ENCODE data around the gene LCN15.

DNA sequence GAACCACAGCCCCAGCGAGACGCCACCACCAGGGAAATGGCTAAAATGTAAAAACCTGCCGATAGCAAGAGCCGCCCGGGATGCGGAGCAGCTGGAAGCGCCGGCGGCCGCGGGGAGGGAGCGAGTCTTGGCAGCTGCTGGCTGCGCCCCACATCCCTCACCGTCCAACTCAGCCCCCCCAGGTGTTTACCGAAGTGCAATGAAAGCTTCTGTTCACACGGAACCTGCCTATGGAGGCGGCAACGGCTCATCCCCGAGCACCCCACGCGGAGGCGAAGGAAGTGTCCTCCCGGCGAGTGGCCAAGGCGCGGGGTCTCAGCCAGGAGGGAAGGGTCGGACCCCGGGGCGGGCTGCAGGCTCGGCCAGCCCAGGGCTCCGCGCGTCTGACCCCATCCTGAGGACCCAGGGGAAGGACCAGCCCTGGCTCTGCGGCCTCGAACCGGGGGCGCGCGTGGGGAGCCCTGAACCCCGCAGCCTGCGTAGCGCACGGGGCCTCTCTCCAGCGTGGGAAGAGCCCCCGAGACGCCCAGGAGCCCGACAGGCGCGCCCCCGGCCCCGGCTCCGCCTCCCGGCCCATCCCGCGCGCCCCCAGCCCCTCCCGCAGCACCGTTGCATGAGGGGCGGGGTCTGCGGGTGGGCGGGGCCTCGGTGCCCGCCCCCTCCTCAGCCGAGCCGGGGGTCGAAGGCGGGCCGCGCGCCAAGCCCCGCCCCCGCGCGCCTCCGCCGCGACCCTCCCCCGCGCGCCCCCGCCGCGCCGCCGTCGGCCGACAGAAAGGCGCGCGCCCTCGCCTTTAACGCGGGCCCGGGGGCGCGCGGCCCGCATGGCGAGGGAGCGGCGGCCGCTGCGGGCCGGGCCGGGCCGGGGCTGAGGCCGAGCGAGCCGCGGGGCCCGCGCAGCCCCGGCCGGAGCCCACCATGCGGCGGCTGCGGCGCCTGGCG, 52.3 kb downstream of the LCN15 start, which contains the start of gene DIPK1B:
- TF ChIP-seq, protein P1, sequence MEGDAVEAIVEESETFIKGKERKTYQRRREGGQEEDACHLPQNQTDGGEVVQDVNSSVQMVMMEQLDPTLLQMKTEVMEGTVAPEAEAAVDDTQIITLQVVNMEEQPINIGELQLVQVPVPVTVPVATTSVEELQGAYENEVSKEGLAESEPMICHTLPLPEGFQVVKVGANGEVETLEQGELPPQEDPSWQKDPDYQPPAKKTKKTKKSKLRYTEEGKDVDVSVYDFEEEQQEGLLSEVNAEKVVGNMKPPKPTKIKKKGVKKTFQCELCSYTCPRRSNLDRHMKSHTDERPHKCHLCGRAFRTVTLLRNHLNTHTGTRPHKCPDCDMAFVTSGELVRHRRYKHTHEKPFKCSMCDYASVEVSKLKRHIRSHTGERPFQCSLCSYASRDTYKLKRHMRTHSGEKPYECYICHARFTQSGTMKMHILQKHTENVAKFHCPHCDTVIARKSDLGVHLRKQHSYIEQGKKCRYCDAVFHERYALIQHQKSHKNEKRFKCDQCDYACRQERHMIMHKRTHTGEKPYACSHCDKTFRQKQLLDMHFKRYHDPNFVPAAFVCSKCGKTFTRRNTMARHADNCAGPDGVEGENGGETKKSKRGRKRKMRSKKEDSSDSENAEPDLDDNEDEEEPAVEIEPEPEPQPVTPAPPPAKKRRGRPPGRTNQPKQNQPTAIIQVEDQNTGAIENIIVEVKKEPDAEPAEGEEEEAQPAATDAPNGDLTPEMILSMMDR (IDR thresholded peaks at IDR 0.05) = no peak
- TF ChIP-seq POLR2A (IDR thresholded peaks at IDR 0.05) = no peak
